Keratinocyte (primary cell): ENCODE measurements around the gene GIT1. TPM values are rescaled to one million over a fixed set of nuclear protein-coding genes. Genes with fewer than 3 reads are reported as not detected.

Experiments
- DNase-seq: peaks from one replicate; pipeline ENCODE4 v3.0.0-alpha.2; 2011; ENCODE audit warnings: low read depth, missing footprints, low spot score
- FAIRE-seq: peaks from 2 replicates; lab custom pipeline; 2011; peaks lifted over from hg19 to GRCh38; lab: Jason Lieb, UNC
- H2AFZ ChIP-seq: 2 replicates; pipeline ENCODE4 v1.6.0; 2012; ENCODE audit warnings: low read length, control low read depth, inconsistent platforms; ENCODE audit not compliant: control insufficient read depth
- H3K27ac ChIP-seq: 2 replicates; pipeline ENCODE4 v1.5.1; 2011; ENCODE audit warnings: low read length; ENCODE audit not compliant: control insufficient read depth, insufficient read depth
- H3K27me3 ChIP-seq: 3 replicates; pipeline ENCODE4 v1.6.0; 2011; ENCODE audit warnings: low read length; ENCODE audit not compliant: control insufficient read depth, insufficient read depth; ENCODE audit errors: extremely low read depth
- H3K36me3 ChIP-seq, 2 experiments: 2 replicates in 1 of 2; 3 replicates in 1 of 2; pipeline ENCODE4 v1.5.1; 2011; ENCODE audit warnings: low read length in 2 of 2, mild to moderate bottlenecking in 1 of 2; ENCODE audit not compliant: control insufficient read depth in 2 of 2, insufficient read depth in 2 of 2; ENCODE audit errors: extremely low read depth in 1 of 2
- H3K4me1 ChIP-seq: 3 replicates; pipeline ENCODE4 v1.5.1; 2011; ENCODE audit warnings: low read length; ENCODE audit not compliant: control insufficient read depth, insufficient read depth; ENCODE audit errors: extremely low read depth
- H3K4me2 ChIP-seq: 3 replicates; pipeline ENCODE4 v1.6.0; 2011; ENCODE audit warnings: low read depth, low read length; ENCODE audit not compliant: control insufficient read depth, insufficient read depth; ENCODE audit errors: extremely low read depth
- H3K4me3 ChIP-seq, 3 experiments: fragments of 200-600 bp in 1 of 3; sonication (generic) in 1 of 3; 2 replicates in 2 of 3; 3 replicates in 1 of 3; pipeline ENCODE4 v1.5.1; 2011 to 2016; ENCODE audit warnings: low read length in 3 of 3, mild to moderate bottlenecking in 3 of 3, control low read depth in 2 of 3, inconsistent platforms in 1 of 3, low read depth in 1 of 3, mixed read lengths in 1 of 3, mixed run types in 1 of 3, moderate library complexity in 1 of 3; ENCODE audit not compliant: control insufficient read depth in 2 of 3, insufficient read depth in 2 of 3; ENCODE audit errors: extremely low read depth in 1 of 3
- H3K79me2 ChIP-seq: 2 replicates; pipeline ENCODE4 v1.6.0; 2012; ENCODE audit warnings: low read length; ENCODE audit not compliant: control insufficient read depth, insufficient read depth
- H3K9ac ChIP-seq: 3 replicates; pipeline ENCODE4 v1.6.0; 2011; ENCODE audit warnings: low read length; ENCODE audit not compliant: control insufficient read depth, insufficient read depth; ENCODE audit errors: extremely low read depth
- H3K9me1 ChIP-seq: 3 replicates; pipeline ENCODE4 v1.6.0; 2011; ENCODE audit warnings: low read length; ENCODE audit not compliant: control insufficient read depth, insufficient read depth; ENCODE audit errors: extremely low read depth
- H3K9me3 ChIP-seq: 2 replicates; pipeline ENCODE4 v1.5.1; 2012; ENCODE audit warnings: low read depth, low read length; ENCODE audit not compliant: control insufficient read depth
- H4K20me1 ChIP-seq: 3 replicates; pipeline ENCODE4 v1.6.0; 2011; ENCODE audit warnings: low read length; ENCODE audit not compliant: control insufficient read depth, insufficient read depth; ENCODE audit errors: extremely low read depth
- EZH2 ChIP-seq: IDR thresholded peaks from one replicate; pipeline ENCODE4 v1.6.1; 2012; ENCODE audit warnings: inconsistent platforms, mild to moderate bottlenecking, low read length, moderate library complexity
- dilution Hi-C: fragments of 300-500 bp; cut with MboI; formaldehyde crosslinking; loops from one replicate; pipeline ENCODE4 v1.7.0; 2020; ENCODE audit warnings: low sequenced_read_pairs; ENCODE audit not compliant: extremely low pct_ligation_motif_present
- polyA plus RNA-seq, 5 experiments: library from polyadenylated mRNA; depleted of rRNA in 3 of 5; stranded (reverse) in 3 of 5; stranded (forward) in 1 of 5; unstranded in 1 of 5; fragments of >200 nt; gene quantifications; 1 replicate in 1 of 5; 2 replicates in 3 of 5; 3 replicates in 1 of 5; pipeline versions ENCODE4 v1.2.1 to v1.2.3, GENCODE V29; 2011 to 2012; ENCODE audit warnings: missing spikeins in 2 of 5, low read depth in 1 of 5, low replicate concordance in 1 of 5
- TF ChIP-seq, protein P1 (sequence below), 3 experiments: IDR thresholded peaks in 1 of 3; conservative IDR thresholded peaks in 1 of 3; optimal IDR thresholded peaks in 1 of 3; 2 replicates in 2 of 3; 3 replicates in 1 of 3; pipeline versions ENCODE3 to v1.5.1; 2011; ENCODE audit warnings: low read length in 3 of 3, mild to moderate bottlenecking in 3 of 3, moderate library complexity in 2 of 3, control low read depth in 1 of 3, inconsistent platforms in 1 of 3; ENCODE audit not compliant: insufficient read depth in 2 of 3; ENCODE audit errors: extremely low read depth in 1 of 3

The GIT1 gene
- polyA plus RNA-seq, 1 donor (not counting 4 experiments of a cell fraction or from before 2014, with no cell fraction given) = 42.7 TPM

DNA sequence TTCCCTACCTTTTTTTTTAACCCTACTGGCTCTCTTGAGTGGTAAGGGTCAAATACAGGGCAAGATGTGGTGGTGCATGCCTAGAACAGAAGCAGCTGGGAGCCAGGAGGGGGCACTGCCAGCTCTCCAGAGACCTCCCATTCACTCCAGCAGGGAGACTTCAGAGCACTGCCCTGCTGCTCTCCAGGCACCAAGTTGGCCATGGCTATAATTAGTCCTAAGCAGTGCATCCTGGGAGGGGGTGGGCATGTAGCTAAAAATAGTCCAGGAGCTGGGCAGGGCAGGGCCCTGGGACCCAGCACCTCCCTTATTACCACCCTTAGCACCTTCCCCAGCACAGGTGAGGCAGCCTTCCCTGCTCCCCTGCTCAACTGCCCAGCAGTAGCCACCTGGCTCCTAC, 29.8 kb upstream of the GIT1 start:
- Histone ChIP-seq H3K4me3 (no peak overlapping the region), H3K36me3 (peaks cover 0 to 5% of the 10 kb centered on the region in 2 experiments), H4K20me1 (no peaks in the 10 kb centered on the region), H3K79me2 (peaks cover 23% of the 10 kb centered on the region), H3K4me2 (no peak overlapping the region), H3K9ac (no peak overlapping the region), H3K9me3 (no peaks in the 10 kb centered on the region), H2AFZ (no peak overlapping the region), H3K27ac (no peak overlapping the region), H3K27me3 (no peaks in the 10 kb centered on the region), H3K4me1 (peaks cover 76% of the 10 kb centered on the region), H3K9me1 (no peaks in the 10 kb centered on the region)
- no peak for DNase-seq
- TF ChIP-seq EZH2 = no peak
- TF ChIP-seq, protein P1, sequence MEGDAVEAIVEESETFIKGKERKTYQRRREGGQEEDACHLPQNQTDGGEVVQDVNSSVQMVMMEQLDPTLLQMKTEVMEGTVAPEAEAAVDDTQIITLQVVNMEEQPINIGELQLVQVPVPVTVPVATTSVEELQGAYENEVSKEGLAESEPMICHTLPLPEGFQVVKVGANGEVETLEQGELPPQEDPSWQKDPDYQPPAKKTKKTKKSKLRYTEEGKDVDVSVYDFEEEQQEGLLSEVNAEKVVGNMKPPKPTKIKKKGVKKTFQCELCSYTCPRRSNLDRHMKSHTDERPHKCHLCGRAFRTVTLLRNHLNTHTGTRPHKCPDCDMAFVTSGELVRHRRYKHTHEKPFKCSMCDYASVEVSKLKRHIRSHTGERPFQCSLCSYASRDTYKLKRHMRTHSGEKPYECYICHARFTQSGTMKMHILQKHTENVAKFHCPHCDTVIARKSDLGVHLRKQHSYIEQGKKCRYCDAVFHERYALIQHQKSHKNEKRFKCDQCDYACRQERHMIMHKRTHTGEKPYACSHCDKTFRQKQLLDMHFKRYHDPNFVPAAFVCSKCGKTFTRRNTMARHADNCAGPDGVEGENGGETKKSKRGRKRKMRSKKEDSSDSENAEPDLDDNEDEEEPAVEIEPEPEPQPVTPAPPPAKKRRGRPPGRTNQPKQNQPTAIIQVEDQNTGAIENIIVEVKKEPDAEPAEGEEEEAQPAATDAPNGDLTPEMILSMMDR (optimal IDR thresholded peaks at IDR 0.05 in 1 of 3, IDR thresholded peaks at IDR 0.05 in 1 of 3, conservative IDR thresholded peaks at IDR 0.05 in 1 of 3; ENCODE audit: extremely low read depth in 1 of 3, insufficient read depth in 2 of 3, low read length in 3 of 3) = peak; percentile 41 to 60 (median 48)
- dilution Hi-C loops = no loop called here
- FAIRE-seq = no peak

DNA sequence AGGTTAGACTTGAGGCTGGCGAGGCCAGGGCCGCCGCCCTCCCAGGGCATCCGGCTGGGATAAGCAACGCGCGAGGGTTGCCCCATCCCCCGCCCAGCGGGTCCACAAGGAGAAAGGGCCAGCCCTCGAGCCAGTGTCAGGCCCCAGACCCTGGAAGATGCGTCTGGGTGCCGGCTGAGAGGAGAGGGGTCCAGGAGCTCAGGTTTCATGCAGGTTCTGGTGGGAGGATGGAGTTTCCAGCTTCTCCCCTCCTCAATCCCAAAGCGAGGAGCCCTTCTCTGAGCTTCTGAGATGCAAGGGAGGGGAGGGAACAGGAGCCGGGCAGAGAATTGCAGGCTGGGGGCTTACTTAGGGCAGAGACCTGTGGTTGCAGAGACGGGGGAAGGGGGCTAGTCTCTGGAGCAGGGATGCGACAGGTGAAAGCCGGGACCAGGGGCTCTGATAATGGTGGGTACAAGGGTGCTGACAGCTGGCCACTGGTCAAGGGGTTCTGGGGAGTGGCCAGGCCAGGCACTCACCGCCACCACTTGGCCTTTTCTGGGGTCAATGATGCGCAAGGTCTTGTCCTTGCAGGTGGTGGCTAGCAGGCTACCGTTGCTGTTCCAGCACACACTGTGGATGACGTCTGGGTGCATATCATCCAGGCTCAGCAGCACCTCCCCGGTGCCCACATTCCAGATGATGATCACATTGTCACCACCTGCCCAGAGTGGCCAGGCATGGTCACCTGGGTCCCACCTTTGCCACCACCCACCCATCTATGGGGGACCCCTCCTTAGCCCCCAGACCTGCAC, 29.0 kb upstream of the GIT1 start:
- peak overlapping the region; percentile 79 for H3K9ac ChIP-seq
- TF ChIP-seq, protein P1 (optimal IDR thresholded peaks at IDR 0.05 in 1 of 3, IDR thresholded peaks at IDR 0.05 in 1 of 3, conservative IDR thresholded peaks at IDR 0.05 in 1 of 3; ENCODE audit: extremely low read depth in 1 of 3, insufficient read depth in 2 of 3, low read length in 3 of 3) = peak in 1 of 3 experiments; percentile 4
- no peak for TF ChIP-seq EZH2

More for the DNA sequence above, 29.0 kb upstream of the GIT1 start:
- H3K79me2 ChIP-seq = peaks cover 23% of the 10 kb centered on the region
- H3K27me3 ChIP-seq = no peaks in the 10 kb centered on the region
- H4K20me1 ChIP-seq = no peaks in the 10 kb centered on the region
- no peaks in the 10 kb centered on the region for H3K9me1 ChIP-seq
- peak overlapping the region; percentile 75 for H3K4me2 ChIP-seq
- DNase-seq (no peak), FAIRE-seq (no peak)
- H3K27ac ChIP-seq = peak overlapping the region; percentile 14
- dilution Hi-C loops = no loop called here
- peaks cover 0 to 5% of the 10 kb centered on the region in 2 experiments for H3K36me3 ChIP-seq
- peaks cover 76% of the 10 kb centered on the region for H3K4me1 ChIP-seq
- H3K4me3 ChIP-seq = peak overlapping the region in 1 of 3 experiments; percentile 58
- H3K9me3 ChIP-seq = no peaks in the 10 kb centered on the region
- no peak overlapping the region for H2AFZ ChIP-seq
